HG02938 (cell line): ENCODE results near the gene NARF.
"Not testable (repeated sequence)": the region's sequence is repeated elsewhere in the genome, so short reads cannot be mapped to it uniquely, and the experiment has no call there.

Experiments
- ATAC-seq: cut with Tn5 transposase; IDR thresholded peaks from one replicate; pipeline ENCODE4 v1.9.1; 2021; ENCODE audit warnings: mild to moderate bottlenecking, moderate library complexity; ENCODE audit not compliant: unreplicated experiment

The NARF gene

DNA sequence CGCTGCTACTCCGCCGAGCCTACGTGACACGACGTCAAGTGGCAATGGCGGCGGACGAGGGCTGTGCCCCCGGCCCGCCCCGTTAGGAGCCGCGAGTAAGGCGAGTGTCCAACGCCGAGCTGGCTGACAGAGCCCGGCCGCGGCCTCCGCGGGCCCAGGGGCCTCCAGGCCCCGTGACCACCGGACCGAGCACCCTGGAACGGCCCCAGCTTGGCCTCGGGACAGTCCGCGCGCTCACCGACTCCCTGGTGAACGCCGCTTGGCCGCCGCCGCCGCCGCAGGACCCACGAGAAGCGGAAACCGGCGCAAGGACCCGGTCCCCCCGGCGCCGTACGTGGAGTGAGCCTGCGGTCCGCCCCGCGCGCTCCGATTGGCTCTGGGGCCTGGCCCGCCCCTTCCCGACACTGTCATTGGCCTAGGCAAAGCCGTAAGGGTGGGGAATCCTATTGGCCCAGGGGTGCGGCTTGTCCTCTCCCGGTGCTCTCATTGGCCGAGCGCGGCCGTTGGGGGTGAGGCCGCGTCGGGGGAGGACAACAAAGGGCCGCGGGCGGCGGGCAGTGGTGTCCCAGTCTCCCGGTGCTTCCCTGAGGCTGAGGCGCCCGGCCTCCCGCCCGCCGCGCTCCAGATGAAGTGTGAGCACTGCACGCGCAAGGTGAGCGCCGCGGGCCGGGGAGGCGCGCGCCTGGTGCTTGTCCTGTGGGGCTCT, at the start of gene NARF:
Gene NARF (plus strand): TSS at position 563 of the 706 bp plus-strand sequence. CDS start 63 bp downstream, at position 626.
- ATAC-seq: peak; percentile 95

- ATAC-seq: no peak
These were observed 49.6 kb upstream of the NARF start for GRCh38 chr17:82408938-82409318.

- ATAC-seq: no peak
These were observed 48.4 kb upstream of the NARF start for GRCh38 chr17:82410014-82410716.

DNA sequence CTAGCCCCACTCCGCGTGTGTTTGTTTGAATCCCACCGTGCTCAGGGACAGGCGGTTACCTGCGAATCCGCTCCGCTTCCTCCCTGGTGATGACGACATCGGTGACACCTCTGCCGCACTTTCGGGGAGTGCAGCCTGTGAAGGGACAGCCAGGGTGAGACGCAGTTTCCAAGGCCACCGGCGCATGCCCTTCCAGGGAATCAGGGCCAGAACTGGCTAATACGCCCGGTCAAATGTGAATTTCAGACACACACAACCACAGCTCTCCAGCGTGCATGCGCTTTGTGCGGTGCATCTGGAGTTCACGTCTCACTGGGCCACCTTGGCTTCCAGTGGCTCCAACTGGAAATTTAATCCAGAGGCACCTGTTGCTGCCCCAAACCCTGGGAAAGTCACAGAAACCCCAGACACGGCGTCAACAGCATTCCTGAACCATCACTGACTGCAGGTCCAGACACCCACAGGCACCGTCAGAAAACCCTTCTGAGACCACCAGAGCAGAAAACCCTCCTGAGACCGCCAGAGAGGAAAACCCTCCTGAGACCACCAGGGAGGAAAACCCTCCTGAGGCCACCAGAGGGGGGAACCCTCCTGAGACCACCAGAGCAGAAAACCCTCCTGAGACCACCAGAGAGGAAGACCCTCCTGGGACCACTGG, 47.0 kb upstream of the NARF start:
- no peak for ATAC-seq

DNA sequence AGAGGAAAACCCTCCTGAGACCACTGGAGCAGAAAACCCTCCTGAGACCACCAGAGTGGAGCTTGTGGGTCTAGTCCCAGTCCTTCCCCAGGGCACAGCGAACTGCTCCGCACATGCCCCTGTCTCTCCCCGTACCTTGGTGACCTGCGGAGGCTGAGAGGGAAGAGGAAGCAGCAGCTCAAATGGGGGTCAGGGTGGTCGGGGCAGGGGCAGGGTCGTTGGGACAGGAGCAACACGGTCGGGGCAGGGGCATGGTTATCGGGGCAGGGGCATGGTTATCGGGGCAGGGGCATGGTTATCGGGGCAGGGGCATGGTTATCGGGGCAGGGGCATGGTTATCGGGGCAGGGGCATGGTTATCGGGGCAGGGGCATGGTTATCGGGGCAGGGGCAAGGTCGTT, 46.5 kb upstream of the NARF start:
- ATAC-seq: not testable (repeated sequence)

GRCh38 chr17:82412535-82413520, 45.7 kb upstream of the NARF start:
- no peak for ATAC-seq

DNA sequence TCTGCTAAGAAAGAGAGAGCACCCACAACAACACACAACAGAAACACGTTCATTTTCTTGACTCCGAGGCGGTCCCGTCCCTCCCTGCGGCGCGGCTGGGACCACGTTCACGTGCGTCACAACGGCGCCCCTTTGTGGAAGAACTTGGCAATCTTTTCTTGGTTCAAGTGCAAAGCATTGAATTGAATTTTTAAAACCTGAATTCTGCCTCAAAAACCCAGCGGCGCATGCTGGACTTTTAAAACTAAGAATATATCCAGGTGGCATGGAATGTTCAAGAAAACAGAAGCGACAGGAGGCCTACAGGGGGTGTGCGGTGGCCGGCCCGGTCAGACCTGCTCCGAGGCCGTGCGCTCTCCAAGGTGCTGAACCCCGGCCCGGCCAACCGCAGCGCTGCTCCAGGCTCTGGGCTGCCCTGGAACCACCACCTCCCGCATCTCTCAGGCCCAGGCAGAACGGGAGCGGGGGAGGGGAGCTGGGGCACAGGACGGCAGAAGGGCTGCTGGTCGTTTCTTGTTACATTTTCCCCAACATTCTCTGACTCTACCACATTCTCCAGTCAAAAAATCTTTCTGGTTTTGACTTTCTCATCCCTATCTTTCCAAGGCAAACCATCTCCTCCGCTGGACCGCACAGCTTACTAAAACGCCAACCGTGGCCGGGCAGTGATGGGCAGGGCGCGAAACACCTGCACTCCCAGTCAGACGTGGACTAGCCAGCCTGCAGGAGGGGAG, 43.8 kb upstream of the NARF start:
- no peak for ATAC-seq

DNA sequence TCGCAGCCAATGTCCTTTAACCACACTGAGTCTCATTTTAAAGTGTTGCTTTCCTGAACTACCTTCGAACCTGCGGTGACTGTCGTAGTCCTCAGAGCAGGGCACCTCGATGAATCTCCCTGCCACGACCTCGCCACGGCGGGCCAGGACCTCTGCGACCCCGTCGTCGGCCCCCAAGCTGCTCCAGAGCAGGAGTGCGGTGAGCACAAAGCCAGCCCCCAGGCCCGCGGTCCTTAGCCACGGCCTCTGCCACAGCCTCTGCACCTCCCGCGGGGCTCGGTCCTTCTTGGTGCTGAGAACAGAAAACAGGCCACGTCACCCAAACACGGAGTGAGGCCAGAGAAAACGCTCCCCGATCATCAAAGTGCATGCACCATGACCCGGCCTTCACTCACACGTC, 43.2 kb upstream of the NARF start:
- no peak for ATAC-seq

DNA sequence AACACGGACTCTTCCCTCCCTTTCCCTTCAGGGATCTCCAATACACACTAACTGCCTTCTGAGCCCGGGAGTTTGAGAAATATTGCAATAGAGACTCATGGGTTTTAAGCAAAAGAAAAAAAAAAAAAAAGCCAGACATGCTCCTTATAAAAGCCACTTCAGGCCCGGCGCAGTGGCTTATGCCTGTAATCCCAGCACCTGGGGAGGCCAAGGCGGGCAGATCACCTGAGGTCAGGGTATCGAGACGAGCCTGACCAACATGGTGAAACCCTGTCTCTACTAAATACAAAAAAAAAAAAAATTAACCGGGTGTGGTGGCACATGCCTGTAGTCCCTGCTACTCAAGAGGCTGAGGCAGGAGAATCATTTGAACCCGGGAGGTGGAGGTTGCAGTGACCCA, 42.8 kb upstream of the NARF start:
- no peak for ATAC-seq

- ATAC-seq: no peak
These were observed 42.3 kb upstream of the NARF start for GRCh38 chr17:82416264-82416663.

GRCh38 chr17:82416771-82417170, 41.8 kb upstream of the NARF start:
- ATAC-seq: no peak

DNA sequence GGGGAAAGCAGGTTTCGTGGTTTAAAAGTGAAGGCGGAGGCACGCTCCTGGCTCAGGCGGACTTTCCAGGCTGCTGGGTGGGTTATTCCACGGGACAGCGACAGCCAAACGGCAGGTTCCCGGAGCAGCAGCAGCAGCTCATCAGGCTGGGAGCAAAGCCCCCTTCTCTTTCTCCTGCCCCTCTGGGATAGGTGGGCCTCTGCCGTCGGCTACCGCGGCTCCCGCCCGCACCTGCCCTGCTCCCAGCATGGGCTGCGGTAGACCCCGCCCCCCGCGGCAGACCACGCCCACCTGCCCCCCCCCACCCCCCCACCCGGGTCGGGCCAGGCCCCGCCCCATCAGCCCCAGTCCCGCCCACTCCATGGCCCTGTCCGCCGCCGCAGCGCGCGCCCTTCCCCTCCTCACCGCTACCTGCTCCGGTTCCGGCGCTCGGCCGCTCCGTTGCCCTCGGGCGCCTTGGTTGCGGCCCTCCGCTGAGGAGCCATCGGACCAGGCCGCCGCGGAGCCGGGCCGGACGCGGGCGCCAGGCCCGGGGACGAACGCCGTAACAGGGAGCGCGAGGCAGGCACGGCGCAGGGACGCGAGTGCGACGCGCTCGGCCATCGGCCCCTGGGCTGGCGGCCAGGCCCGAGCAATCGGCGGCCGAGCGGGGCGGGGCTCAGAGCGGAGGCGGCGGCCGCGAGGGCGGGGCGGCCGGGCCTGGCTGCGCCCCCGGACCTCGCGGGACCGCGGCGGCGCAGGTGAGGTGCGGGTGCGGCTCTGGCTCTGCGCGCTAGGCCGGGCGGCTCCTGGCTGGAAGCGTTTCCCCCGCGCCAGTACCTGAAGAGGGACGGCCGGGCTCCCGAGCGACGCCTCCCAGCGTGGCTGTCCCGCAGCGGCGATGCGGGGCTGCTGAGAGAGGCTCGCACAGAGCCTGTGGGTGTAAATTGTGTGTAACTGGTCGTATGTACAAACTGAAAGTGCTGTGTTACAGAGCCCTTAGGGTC, 40.2 kb upstream of the NARF start, which contains the start of the genes HEXD and OGFOD3:
Gene HEXD (plus strand): TSS at position 347 of the 986 bp plus-strand sequence. CDS start 1,453 bp downstream, outside the sequence.
Gene OGFOD3 (minus strand): TSS at position 586 of the 986 bp plus-strand sequence. CDS start 101 bp downstream, at position 485.
- ATAC-seq: peak; percentile 60

DNA sequence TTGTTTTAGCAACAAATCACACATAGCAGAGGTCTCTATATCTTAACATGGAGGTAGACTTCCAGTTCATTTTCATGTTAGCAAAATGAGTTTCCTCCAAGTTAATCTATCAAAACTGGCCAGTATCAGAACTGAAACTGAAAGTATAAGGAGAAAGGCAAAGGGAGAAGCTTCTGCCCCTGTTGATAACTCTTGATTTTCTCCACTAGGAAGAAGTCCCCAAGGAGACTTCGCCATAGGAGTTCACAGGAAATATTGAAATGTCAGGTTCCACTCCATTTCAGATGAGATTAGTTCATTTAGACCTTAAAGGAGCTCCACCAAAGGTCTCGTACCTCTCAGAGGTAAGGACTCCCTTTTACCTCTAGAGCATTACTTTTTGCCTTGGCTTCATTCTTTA, 39.0 kb upstream of the NARF start:
- ATAC-seq: no peak

GRCh38 chr17:82424001-82424862, 34.3 kb upstream of the NARF start:
- no peak for ATAC-seq

GRCh38 chr17:82424863-82425159, 33.7 kb upstream of the NARF start:
- no peak for ATAC-seq

DNA sequence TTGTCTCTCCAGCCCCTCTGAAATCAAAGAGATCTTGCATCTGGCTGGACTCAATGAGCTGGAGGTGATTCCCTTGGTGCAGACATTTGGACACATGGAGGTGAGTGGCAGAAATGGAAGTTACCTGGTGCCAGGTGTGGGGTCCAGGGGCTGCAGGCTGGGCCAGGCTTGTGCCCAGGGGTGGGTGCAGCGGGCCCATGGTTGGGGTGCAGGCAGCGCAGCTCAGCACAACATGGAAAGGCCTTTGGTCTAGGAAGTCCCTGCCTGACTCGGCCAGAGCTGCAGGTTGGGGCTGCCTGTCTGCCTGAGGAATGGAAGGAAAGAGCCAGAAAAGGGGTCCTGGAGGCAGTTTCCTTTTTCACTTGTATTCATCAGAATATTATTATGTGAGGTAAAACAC, 30.0 kb upstream of the NARF start:
- no peak for ATAC-seq

GRCh38 chr17:82429824-82430223, 28.7 kb upstream of the NARF start:
- ATAC-seq: no peak

DNA sequence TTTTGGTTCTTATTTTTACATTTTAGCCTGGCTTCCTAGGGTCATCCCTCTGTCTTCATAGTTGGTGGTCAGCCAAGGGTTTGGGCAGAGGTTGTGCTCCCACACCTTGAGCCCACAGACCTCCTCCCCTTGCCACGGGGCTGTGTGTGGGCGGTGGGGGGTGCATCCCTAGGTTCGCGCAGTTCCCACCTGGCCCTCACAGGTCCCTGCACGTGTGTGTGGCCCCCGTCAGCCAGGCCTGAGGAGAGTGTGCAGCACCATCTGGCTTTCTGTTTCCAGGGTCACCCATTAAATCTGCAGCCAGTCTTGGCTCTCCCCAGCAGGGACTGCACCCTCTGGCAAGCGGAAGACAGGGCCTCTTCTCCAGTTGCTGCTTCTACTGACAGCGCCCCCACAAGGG, 26.5 kb upstream of the NARF start:
- no peak for ATAC-seq
